AG09319 (cell line): ENCODE data around the gene CASZ1.

Source experiments
- DNase-seq: peaks from one replicate; pipeline ENCODE4 v3.0.0-alpha.2; 2010; ENCODE audit warnings: low read depth; ENCODE audit errors: extremely low read depth
- CTCF ChIP-seq: IDR thresholded peaks from 2 replicates; pipeline ENCODE4 v1.5.1; 2011; ENCODE audit warnings: low read depth, mild to moderate bottlenecking, inconsistent platforms, low read length, moderate library complexity

Gene CASZ1

GRCh38 chr1:10697621-10698160 lies 98.8 kb downstream of the CASZ1 start:
- no peak for TF ChIP-seq CTCF
- no peak for DNase-seq

- no peak for DNase-seq
- TF ChIP-seq CTCF, result no peak
These were observed 99.5 kb downstream of the CASZ1 start for GRCh38 chr1:10696977-10697376.

GRCh38 chr1:10694633-10695627 lies 101.5 kb downstream of the CASZ1 start:
- TF ChIP-seq CTCF, result no peak
- no peak for DNase-seq

- TF ChIP-seq CTCF, result no peak
- DNase-seq, result no peak
These were observed 102.2 kb downstream of the CASZ1 start for GRCh38 chr1:10694274-10694632.

- no peak for TF ChIP-seq CTCF
- DNase-seq, result no peak
These were observed 102.8 kb downstream of the CASZ1 start for GRCh38 chr1:10693497-10694273.

- no peak for TF ChIP-seq CTCF
- no peak for DNase-seq
These were observed 103.3 kb downstream of the CASZ1 start for GRCh38 chr1:10693152-10693496.
